ENCODE data around the gene ABI1.

Gene ABI1

GRCh38 chr10:26843736-26844135, 17.0 kb downstream of the ABI1 start:
- Histone ChIP-seq H3K27ac (ENCODE audit: low read length) (no peak overlapping the region), H3K9me3 (ENCODE audit: control insufficient read depth, low read depth, low read length) (no peaks in the 10 kb centered on the region), H3K9ac (ENCODE audit: low read length) (no peak overlapping the region), H3K36me3 (ENCODE audit: control insufficient read depth, low read depth, low read length) (no peaks in the 10 kb centered on the region), H3K4me3 (ENCODE audit: low read length) (no peak overlapping the region), H3K4me1 (ENCODE audit: control insufficient read depth, low read depth, low read length) (peaks cover 8% of the 10 kb centered on the region), H3K27me3 (ENCODE audit: control insufficient read depth, insufficient read depth, low read length) (no peaks in the 10 kb centered on the region)

DNA sequence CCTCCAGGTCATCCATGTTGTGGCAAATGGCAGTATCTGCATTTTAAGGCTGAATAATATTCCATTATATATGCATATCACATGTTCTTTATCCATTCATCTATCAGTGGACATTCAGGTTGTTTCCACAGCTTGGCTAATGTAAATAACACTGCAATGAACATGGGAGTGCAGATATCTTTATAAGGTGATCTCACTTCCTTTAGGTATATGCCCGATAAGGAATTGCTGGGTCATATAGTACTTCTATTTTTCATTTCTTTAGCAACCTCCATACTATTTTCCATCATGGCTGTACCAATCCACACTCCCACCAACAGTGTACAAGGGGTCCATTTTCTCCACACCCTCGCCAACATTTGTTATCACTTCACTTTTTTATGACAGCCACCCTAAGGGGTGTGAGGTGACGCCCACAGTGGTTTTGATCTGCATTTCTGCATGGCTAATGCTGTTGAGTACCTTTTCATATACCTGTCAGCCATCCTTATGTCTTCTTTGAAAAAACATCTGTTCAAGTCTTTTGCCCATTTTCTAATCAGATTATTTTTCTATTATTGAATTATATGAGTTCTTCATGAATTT, 18.9 kb downstream of the ABI1 start:
- Histone ChIP-seq H3K36me3 (ENCODE audit: control insufficient read depth, low read depth, low read length) (no peaks in the 10 kb centered on the region), H3K4me1 (ENCODE audit: control insufficient read depth, low read depth, low read length) (peaks cover 8% of the 10 kb centered on the region), H3K9ac (ENCODE audit: low read length) (no peak overlapping the region)

DNA sequence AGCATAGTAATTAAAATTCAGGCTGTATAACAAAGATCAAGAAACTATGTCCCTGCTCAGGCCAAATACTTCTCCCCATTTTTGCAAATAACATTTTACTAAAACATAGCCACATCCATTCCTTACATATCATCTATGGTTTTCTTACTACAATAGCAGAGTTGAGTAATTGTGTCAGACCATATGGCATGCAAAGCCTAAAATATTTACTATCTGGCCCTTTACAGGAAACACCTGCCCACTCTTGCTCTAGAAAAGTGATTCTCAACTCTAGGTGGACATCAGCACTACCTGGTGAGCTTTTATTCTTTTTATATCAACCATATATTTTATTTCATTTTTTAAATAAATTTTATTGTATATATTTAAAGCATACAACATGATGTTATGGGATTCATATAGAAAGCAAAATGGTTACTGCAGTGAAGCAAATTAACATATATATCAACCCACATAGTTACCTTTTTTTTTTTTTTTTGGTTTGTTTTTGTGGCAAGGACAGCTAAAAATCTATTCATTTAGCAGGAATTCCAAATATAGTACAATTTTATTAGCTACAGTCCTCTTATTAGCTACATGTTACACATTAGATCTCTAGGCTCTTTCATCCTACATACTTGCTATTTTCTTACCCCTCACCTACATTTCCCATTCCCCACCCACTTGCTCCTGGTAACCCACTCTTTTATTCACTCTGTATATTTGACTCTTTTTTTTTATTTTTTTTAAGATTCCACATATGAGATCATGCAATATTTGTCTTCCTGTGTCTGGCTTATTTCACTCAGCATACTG, 19.6 kb downstream of the ABI1 start:
- Histone ChIP-seq H3K27ac (ENCODE audit: low read length) (no peak overlapping the region), H3K27me3 (ENCODE audit: control insufficient read depth, insufficient read depth, low read length) (no peaks in the 10 kb centered on the region), H3K4me1 (ENCODE audit: control insufficient read depth, low read depth, low read length) (peaks cover 8% of the 10 kb centered on the region), H3K36me3 (ENCODE audit: control insufficient read depth, low read depth, low read length) (no peaks in the 10 kb centered on the region), H3K4me3 (ENCODE audit: low read length) (no peak overlapping the region), H3K9me3 (ENCODE audit: control insufficient read depth, low read depth, low read length) (no peaks in the 10 kb centered on the region), H3K9ac (ENCODE audit: low read length) (no peak overlapping the region)

More for the DNA sequence above, 18.9 kb downstream of the ABI1 start:
- H3K9me3 ChIP-seq (ENCODE audit: control insufficient read depth, low read depth, low read length): no peaks in the 10 kb centered on the region
- H3K4me3 ChIP-seq (ENCODE audit: low read length): no peak overlapping the region
- no peak overlapping the region for H3K27ac ChIP-seq (ENCODE audit: low read length)
- no peaks in the 10 kb centered on the region for H3K27me3 ChIP-seq (ENCODE audit: control insufficient read depth, insufficient read depth, low read length)

DNA sequence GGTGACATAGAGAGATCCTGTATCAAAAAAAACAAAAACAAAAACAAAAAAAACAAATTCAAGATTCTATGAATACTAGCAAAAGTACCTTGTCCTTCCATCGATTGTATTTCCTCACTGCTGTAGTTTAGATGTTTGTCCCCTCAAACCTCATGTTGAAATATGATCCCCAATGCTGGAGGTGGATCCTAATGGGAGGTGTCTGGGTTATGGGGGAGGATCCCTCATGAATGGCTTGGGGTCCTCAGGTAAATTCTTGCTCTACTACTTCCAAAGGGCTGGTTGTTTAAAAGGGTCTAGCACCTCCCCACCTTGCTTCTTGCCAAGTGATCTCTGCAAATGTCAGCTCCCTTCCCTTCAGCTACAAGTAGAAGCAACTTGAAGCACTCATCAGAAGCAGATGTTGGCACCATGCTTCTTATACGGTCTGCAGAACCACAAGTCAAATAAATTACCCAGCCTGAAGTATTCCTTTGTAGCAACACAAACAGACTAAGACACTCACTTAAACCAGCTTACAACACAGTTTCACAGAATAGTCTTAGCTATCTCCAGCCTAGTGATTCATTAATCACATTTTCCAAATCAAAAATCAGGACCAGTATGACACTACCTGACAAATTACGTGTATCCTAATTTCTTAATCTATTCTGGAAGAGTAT, 20.7 kb downstream of the ABI1 start:
- Histone ChIP-seq H3K27ac (ENCODE audit: low read length) (no peak overlapping the region), H3K27me3 (ENCODE audit: control insufficient read depth, insufficient read depth, low read length) (no peaks in the 10 kb centered on the region), H3K36me3 (ENCODE audit: control insufficient read depth, low read depth, low read length) (no peaks in the 10 kb centered on the region), H3K9me3 (ENCODE audit: control insufficient read depth, low read depth, low read length) (no peaks in the 10 kb centered on the region), H3K4me3 (ENCODE audit: low read length) (no peak overlapping the region), H3K4me1 (ENCODE audit: control insufficient read depth, low read depth, low read length) (peaks cover 8% of the 10 kb centered on the region), H3K9ac (ENCODE audit: low read length) (no peak overlapping the region)

DNA sequence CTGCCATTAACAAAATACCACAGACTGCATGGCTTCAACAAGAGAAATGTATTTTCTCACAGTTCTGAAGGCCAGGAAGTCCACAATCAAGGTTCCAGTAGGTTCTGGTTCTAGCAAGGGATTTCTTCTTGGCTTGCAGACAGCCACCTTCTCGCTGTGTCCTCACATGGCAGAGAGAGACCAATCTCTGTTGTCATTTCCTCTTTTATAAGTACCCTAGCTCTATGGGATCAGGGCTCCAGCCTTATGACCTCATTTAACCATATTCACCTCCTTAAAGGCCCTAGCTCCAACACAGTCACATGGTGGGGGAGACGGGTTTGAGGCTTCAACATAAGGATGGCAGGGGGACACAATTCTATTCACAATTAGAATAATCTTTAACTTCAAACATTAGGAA, 23.6 kb downstream of the ABI1 start:
- no peak overlapping the region for H3K4me3 ChIP-seq (ENCODE audit: low read length)
- H3K4me1 ChIP-seq (ENCODE audit: control insufficient read depth, low read depth, low read length): peaks cover 12% of the 10 kb centered on the region
- H3K27ac ChIP-seq (ENCODE audit: low read length): no peak overlapping the region
- no peak overlapping the region for H3K9ac ChIP-seq (ENCODE audit: low read length)
- no peaks in the 10 kb centered on the region for H3K9me3 ChIP-seq (ENCODE audit: control insufficient read depth, low read depth, low read length)
- no peaks in the 10 kb centered on the region for H3K36me3 ChIP-seq (ENCODE audit: control insufficient read depth, low read depth, low read length)
- no peaks in the 10 kb centered on the region for H3K27me3 ChIP-seq (ENCODE audit: control insufficient read depth, insufficient read depth, low read length)

DNA sequence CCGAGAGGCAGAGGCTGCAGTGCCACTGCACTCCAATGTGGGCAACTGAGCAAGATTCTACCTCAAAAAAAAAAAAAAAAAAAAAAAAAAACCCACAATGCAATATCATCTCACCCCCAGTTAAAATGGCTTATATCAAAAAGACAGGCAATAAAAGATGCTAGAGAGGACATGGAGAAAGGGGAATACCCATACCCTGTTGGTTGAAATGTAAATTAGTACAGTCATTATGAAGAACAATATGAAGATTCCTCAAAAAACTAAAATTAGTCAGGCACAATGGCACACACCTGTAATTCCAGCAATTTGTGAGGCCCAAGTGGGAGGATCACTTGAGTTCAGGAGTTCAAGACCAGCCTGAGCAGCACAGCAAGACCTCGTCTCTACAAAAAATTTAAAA, 25.7 kb downstream of the ABI1 start:
- no peak overlapping the region for H3K9ac ChIP-seq (ENCODE audit: low read length)
- H3K4me1 ChIP-seq (ENCODE audit: control insufficient read depth, low read depth, low read length): peaks cover 7% of the 10 kb centered on the region
- no peaks in the 10 kb centered on the region for H3K36me3 ChIP-seq (ENCODE audit: control insufficient read depth, low read depth, low read length)
- no peaks in the 10 kb centered on the region for H3K9me3 ChIP-seq (ENCODE audit: control insufficient read depth, low read depth, low read length)
- H3K4me3 ChIP-seq (ENCODE audit: low read length): no peak overlapping the region
- no peaks in the 10 kb centered on the region for H3K27me3 ChIP-seq (ENCODE audit: control insufficient read depth, insufficient read depth, low read length)
- no peak overlapping the region for H3K27ac ChIP-seq (ENCODE audit: low read length)

GRCh38 chr10:26832960-26833359, 27.8 kb downstream of the ABI1 start:
- no peaks in the 10 kb centered on the region for H3K27me3 ChIP-seq (ENCODE audit: control insufficient read depth, insufficient read depth, low read length)
- no peak overlapping the region for H3K27ac ChIP-seq (ENCODE audit: low read length)
- no peaks in the 10 kb centered on the region for H3K36me3 ChIP-seq (ENCODE audit: control insufficient read depth, low read depth, low read length)
- H3K9me3 ChIP-seq (ENCODE audit: control insufficient read depth, low read depth, low read length): no peaks in the 10 kb centered on the region
- H3K4me1 ChIP-seq (ENCODE audit: control insufficient read depth, low read depth, low read length): peaks cover 4% of the 10 kb centered on the region
- H3K9ac ChIP-seq (ENCODE audit: low read length): no peak overlapping the region
- H3K4me3 ChIP-seq (ENCODE audit: low read length): no peak overlapping the region

- H3K36me3 ChIP-seq (ENCODE audit: control insufficient read depth, low read depth, low read length): no peaks in the 10 kb centered on the region
- H3K4me1 ChIP-seq (ENCODE audit: control insufficient read depth, low read depth, low read length): peaks cover 4% of the 10 kb centered on the region
- no peak overlapping the region for H3K9ac ChIP-seq (ENCODE audit: low read length)
- H3K27ac ChIP-seq (ENCODE audit: low read length): no peak overlapping the region
- H3K9me3 ChIP-seq (ENCODE audit: control insufficient read depth, low read depth, low read length): no peaks in the 10 kb centered on the region
- no peaks in the 10 kb centered on the region for H3K27me3 ChIP-seq (ENCODE audit: control insufficient read depth, insufficient read depth, low read length)
- no peak overlapping the region for H3K4me3 ChIP-seq (ENCODE audit: low read length)
Observed at GRCh38 chr10:26831936-26832335, 28.8 kb downstream of the ABI1 start.

- Histone ChIP-seq H3K27ac (ENCODE audit: low read length) (no peak overlapping the region), H3K9me3 (ENCODE audit: control insufficient read depth, low read depth, low read length) (no peaks in the 10 kb centered on the region), H3K9ac (ENCODE audit: low read length) (no peak overlapping the region), H3K4me1 (ENCODE audit: control insufficient read depth, low read depth, low read length) (peaks cover 4% of the 10 kb centered on the region), H3K4me3 (ENCODE audit: low read length) (no peak overlapping the region), H3K27me3 (ENCODE audit: control insufficient read depth, insufficient read depth, low read length) (no peaks in the 10 kb centered on the region), H3K36me3 (ENCODE audit: control insufficient read depth, low read depth, low read length) (no peaks in the 10 kb centered on the region)
Observed at GRCh38 chr10:26829810-26830515, 30.8 kb downstream of the ABI1 start.

GRCh38 chr10:26824015-26824690, 36.6 kb downstream of the ABI1 start:
- Histone ChIP-seq H3K27ac (ENCODE audit: low read length) (no peak overlapping the region), H3K27me3 (ENCODE audit: control insufficient read depth, insufficient read depth, low read length) (no peaks in the 10 kb centered on the region), H3K4me1 (ENCODE audit: control insufficient read depth, low read depth, low read length) (no peaks in the 10 kb centered on the region), H3K4me3 (ENCODE audit: low read length) (no peak overlapping the region), H3K36me3 (ENCODE audit: control insufficient read depth, low read depth, low read length) (no peaks in the 10 kb centered on the region), H3K9me3 (ENCODE audit: control insufficient read depth, low read depth, low read length) (no peaks in the 10 kb centered on the region), H3K9ac (ENCODE audit: low read length) (no peak overlapping the region)

Data from iPS-18a (cell line).